DND-41 (cell line): Measurements from ENCODE around the gene GBA3.

Experiments
- CTCF ChIP-seq: IDR thresholded peaks from 2 replicates; pipeline ENCODE4 v1.5.1; 2012; ENCODE audit warnings: borderline replicate concordance, low read length, moderate library complexity, mild to moderate bottlenecking; ENCODE audit not compliant: poor library complexity, severe bottlenecking; ENCODE audit errors: extremely low read depth
- EZH2 ChIP-seq: IDR thresholded peaks from 3 replicates; pipeline ENCODE4 v1.6.1; 2012; ENCODE audit warnings: borderline replicate concordance, low read depth, mild to moderate bottlenecking, moderate library complexity, low read length, inconsistent platforms; ENCODE audit not compliant: severe bottlenecking

GRCh38 chr4:22733816-22734215, 41.1 kb downstream of the GBA3 start:
- TF ChIP-seq EZH2 (no peak), CTCF (no peak)
